ENCODE results near the gene ASB15.
"Not testable (repeated sequence)": the region's sequence is repeated elsewhere in the genome, so short reads cannot be mapped to it uniquely, and the experiment has no call there.

Gene ASB15

DNA sequence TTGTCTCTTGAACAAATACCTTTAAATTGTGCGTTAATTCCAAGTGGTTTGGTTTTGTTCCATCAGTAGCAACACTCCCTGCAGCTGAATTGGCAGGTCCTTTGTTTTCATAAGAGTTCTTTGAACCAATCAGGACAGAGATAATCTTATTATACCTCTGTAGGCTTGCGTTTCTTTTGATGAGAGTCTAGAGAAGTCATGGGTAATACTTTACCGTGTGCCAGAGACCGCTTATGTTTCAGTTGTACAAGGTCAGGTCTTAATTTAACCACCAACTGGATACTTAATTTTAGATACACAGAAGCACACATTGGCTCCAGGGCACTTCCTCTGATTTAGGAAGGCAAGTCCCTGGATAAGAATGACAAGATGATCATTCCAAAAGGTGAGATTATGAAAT, at the start of gene ASB15:
ASB15 (plus strand) TSS at position 292 of the 400 bp plus-strand sequence. CDS start 12,682 bp downstream, outside the sequence.
- DNase-seq, result no peak

DNA sequence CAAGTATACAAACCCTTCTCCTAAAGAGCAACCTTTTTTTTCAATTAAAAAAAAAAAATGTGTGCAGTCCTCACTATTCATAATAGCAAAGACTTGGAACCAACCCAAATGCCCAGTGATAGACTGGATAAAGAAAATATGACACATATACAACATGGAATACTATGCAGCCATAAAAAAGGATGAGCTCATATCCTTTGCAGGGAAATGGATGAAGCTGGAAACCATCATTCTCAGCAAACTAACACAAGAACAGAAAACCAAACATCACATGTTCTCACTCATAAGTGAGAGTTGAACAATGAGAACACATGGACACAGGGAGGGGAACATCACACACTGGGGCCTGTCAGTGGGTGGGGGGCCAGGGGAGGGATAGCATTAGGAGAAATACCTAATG, 49.5 kb upstream of the ASB15 start:
- not testable (repeated sequence) for DNase-seq

DNA sequence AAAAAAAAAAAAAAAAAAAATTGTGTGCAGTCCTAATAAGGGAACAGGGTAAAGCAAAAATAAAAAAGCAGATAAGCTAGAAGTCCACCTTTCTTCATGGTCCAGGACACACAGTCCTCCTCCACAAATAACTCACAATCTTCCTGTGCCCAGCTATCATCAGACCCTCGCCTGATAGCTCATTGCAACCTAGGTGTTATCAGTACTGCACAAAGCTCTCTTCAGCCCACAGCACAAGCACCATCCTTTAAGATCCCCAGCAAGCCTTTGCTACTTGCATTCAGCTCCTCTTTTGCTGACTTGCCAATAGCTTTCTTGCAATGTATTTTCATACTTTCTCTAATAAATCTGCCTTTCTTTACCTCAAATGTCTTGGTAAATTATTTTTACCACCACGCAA, 49.0 kb upstream of the ASB15 start:
- no peak for DNase-seq

DNA sequence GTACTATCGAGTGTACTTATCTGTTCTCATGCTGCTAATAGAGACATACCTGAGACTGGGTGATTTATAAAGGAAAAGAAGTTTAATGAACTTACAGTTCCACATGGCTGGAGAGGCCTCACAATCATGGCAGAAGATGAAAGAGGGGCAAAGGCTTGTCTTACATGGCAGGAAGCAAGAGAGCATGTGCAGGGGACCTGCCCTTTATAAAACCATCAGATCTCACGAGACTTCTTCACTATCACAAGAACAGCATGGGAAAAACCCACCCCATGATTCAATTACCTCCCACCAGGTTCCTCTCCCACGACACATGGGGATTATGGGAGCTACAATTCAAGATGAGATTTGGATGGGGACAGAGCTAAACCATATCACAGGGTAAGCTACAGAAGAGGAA, 48.5 kb upstream of the ASB15 start:
- DNase-seq, result no peak

DNA sequence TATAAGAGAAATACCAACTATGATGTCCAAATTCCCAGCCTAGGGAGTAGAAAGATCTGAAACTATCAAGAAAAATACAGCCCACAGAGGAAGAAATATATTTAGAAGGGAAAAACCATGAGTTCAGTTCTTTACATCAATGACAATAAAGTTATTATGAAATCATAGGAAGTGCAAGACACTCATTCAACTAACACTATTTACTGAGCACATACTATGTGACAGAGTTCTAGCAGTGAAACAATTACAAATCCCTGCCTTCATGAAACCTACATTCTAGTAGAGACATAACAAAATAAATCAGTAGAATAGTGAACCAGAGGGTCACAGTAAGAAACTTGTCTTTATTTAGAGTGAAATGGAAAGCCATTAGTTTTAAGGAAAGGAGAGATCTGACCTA, 46.1 kb upstream of the ASB15 start:
- DNase-seq, result no peak

DNA sequence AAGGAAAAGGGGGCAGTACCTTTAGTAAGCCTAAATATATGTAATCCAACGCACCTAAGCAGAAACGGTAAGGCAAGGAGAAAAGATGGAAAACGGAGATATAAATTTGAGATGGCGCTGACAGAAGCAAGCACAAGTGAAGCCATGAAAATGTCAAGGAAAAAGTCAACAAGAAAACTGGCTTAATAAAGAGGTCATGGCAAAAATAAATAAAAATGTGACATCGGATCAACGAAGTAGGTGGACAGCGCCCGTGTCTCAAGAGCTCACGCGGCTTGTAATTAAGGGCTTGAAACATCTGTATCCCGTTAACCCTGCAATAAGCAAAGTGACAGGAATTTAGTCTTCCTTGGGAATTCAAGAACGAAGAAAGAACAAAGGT, 44.6 kb upstream of the ASB15 start:
- DNase-seq, result no peak

DNA sequence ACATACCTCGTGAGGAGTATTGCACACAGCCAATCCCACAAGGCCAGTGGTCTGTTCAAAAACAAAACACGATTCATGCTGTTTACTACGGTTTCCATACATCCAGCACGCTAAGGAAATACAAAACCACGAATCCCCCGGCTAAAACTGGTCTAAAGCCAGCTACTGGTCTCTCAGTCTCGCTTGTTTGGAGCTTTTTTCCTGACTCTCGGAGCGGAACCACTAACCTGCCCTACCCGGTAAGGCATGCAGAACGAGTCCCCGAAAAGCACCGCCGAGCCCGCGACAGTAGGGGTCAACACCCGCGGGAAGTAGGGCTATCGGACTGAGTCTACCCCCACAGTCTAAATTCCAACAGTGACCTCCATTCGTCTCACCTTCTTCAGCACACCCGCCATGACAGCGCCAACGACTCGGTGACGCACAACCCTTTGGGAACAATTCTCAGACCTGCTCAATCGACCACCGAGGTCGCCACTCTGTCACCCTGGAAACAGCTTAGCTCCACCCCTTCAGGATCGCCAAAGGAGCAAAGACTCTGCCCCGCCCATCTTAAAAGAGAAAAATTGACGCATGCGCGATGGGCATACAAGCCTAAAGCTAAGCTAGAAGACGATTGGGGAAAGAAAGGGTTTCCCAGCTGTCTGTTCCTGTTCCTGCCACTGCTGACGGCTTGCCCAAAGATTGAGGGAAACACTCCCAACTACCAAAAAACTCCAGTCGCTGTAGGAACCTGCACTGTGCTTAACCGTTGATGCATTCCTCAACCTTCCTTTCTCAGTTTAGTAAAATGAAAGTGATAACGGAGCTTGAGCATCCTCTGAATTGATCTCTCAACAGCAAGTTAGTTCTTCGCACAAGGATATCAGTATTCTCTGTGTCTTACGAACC, 44.0 kb upstream of the ASB15 start, which contains the start of gene NDUFA5:
NDUFA5 (minus strand) TSS at position 421 of the 891 bp plus-strand sequence; CDS start at position 398, 23 bp downstream.
- DNase-seq, result peak; percentile 99 to 100

DNA sequence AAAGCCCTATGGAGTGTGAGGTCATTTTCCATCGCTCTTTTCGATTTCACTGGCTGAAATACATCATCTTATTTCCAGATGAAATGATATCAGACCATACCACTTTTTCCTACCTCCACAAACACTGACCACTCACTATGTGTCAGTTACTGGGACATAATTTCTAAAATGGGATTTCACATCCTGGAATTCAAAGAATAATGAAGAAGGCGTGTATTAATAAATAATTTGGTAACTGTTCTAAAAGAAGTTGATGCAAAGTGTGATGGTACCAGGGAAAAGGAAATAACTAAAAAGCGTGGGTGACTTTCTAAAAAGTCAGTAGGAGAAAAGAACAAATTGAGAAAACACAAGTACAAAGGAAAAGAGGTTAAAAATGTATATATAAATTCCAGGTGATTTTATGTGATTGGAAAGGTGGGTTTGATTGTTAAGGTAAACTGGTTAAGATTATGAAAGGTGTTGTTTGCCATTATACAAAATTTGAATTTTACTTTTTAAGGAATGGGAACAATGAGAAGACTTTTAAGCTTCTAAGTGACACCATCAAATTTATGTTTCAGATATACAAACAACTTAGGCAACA, 43.2 kb upstream of the ASB15 start:
- no peak for DNase-seq

DNA sequence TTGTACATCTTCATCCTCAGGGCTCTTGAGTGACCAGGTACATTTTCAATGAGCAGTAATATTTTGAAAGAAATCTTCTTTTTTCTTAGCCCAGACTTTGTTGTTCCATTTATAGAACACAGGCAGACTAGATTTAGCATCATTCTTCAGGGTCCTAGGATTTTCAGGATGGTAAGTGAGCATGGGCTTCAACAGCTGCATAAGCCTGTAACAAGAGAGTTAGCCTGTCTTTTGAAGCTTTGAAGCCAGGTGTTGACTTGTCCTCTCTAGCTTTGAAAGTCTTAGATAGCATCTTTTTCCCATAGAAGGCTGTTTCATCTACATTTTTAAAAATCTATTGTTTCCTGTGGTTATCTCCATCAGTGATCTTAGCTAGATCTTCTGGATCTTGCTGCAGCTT, 39.5 kb upstream of the ASB15 start:
- DNase-seq, result no peak

DNA sequence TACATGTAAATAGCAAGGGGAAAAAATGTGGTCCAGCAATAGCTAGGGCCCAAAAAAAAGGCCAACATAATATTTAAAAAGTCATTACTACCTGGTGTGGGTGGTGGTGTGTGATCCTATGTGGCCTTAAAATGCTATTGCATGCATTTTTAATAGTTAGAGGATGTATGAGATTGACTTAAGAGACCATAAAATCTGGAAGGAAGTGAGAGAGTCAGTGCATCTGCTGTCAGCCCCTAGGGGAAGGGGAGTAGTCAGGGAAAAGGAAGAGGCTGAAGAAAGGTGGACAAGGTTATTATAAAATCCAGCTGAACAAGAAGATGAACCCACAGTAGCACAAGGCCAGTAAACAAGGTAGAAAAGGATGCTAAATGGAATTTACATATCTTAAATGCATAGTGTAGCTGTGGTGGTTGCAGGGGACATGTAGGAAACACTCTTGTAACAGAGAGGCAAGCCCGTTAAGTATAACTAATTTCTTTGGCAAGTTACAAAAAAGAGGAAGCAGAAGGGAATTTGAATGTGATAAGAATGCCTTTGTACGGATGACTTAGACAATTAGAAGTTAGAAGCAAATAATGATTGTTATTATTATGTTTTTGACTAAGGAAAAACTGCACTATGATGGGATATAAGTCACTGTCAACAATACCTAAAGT, 32.1 kb upstream of the ASB15 start:
- peak in 1 of 2 donors; percentile 3 for DNase-seq

DNA sequence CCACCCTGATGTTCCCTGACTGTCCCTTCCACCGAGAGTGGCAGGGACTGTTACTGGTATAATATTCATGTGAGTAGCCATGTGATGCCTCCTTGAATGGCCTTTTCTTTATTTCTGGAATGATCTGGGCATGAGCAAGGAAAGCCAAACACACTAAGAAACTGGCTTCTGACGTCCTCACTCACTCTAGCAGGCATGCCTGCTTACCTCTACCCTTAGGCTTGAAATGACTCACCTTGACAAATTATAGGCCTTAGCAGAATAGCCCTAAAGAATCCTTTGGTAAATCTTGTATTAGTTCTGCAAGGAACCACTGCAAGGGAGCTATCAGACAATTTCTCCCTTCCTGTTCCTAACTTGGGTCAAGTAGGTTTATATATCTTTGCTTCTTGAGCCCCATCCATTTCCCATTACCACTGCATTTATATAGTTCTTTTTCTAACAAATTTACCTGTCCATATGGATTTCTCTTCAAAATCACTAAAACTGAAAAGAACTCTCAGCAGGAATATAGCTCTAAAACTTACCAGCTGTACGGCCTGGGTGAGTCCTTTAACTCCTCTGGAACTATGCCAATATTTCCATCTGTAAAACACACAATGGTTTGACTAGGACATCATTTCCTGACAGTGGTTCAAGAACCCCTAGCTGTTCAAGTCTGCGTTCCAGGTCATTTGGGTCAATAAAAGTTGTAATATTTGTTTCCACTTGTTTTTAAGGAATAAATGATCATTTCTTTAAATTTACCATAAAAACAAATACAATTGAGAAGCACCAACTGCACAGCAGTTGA, 31.0 kb upstream of the ASB15 start:
- DNase-seq, result no peak

DNA sequence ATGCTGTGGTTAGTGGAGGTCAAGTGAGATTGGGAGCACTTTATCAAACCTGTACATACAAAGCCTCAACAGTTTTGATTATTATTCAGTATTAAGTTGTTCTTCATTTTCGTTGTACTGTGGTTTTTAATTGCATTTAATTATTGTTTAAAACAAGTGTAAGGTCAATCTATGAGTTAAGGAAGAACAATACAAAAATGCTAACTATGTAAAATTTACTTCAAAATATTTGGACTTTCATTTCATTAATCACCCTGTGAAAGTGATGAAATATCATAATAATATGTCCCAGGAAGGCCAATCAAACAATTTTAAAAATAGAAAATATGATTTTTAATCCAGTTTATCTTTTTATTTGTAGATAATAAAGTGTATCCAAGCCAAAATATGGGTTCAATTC, 30.4 kb upstream of the ASB15 start:
- DNase-seq, result no peak

DNA sequence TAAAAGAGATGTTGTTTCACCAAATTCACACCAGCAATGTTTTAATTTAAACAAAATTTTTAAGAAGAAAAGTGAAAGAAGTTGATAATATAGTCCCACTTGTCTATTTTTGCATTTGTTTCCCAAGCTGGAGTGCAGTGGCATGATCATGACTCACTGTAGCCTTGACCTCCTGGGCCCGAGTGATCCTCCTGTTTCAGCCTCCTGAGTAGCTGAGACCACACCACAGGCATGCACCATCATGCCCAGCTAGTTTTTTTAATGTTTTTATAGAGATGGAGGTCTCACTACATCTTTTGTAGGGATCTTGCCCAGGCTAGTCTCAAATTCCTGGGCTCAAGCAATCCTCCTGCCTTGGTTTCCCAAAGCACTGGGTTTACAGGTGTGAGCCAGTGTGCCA, 29.9 kb upstream of the ASB15 start:
- DNase-seq, result no peak

DNA sequence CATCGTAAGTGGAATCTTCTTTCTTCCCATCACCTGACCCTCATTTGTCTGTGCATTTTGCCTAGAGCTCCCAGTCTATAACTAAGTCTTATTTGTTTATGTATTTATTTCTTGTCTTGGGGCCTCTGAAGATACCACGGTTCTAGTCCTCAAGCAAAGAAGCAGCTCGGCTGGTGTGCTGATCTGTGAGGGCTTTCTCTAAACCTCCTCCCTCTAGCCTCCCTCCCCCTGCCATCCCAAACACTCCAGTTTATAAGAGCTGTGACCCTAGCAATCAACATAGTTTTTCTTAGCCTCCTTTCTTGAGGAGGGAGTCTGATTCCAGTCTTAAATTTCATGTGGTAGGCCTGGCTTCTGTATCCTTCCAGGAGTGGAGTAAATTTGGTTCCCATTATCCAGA, 28.3 kb upstream of the ASB15 start:
- no peak for DNase-seq

DNA sequence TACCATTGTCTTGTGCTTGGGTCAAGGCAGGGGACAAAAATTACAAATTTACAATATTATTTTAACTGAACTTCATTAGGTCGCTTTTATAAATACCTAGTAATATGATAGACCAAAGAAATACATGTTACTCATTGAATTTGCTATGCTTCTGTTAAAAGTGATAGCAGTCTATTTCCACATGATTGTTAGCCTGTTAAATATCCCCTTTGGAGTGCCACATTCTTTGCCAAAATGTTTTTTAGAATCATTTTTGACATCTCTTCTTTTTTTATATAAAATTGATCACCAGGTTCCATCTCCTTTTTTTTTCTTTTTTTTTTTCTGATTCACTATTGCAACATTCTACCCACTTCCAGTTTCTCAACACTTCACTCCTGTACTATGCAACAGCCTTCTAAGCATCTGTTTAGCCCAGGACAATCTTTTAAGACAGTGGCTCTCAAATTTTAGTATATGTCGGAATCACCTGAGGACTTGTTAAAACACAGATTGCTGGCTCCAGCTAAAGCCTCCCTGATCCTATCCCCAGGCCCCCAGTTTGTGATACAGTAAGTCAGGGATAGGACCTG, 27.6 kb upstream of the ASB15 start:
- DNase-seq, result no peak

DNA sequence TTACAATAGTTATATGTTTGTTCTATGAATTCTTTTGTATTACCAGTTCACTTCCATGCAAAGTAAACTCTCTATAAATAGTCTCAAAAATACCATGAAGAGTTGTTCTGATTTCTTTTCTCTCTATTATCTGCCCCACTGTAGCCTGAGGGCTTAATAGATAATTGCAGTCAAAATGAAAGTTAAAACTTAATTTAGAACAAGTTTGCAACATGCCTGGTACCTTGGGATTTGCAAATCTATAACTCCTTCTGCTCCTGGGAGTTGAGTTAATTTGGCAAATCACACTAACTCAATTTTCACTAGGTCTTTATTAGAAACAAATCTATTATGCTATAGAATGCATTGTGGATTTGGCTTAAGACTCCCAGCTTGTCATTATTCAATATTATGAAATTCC, 22.2 kb upstream of the ASB15 start:
- no peak for DNase-seq

DNA sequence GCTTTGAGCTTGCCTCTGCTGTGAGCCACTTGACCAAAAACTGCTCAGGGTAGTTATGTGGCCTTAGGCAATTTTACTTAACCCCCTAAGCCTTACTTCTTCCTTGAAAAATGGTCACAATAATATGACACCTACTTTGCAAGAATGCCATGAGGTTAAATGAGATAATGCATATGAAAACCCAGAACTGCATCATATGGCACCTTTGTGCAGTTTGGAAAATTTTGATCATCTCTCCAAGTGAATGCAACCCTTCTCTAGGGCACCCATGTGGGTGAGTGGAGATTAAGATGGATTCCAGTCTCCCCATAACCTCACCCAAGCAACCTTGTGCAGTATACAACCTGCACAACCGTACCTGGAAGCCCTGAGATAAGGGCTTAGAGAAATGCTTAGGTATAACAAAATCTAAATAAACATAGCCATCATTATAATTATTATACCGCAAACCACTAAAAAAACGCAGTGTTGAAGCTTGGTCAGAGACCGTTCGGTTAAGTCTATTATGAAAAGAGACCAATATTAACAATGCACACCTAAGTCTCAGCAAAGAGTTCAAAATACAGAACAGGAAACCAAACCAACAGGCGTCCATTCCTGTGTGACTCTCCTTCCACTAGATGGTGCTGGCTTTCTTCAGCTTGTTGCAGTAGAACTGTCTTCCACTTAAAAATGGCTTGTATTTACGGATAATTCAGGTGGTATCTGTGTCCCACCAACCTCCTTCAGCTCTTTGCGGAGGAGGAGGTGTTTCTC, 21.0 kb upstream of the ASB15 start:
- DNase-seq, result peak; percentile 7

DNA sequence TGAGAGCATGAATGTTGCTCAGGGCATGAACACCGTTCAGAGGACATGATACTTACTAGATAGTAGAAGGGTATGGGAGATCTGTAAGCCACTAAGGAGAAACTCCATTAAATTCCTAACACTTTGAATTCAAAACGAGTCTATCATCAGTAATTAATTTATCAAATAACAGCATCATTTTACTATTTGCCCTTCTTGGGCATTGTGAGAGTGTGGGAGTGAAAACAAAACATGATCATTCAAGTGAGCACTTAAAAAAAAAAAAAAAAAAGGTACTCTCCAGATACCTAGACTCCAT, 20.5 kb upstream of the ASB15 start:
- no peak for DNase-seq

DNA sequence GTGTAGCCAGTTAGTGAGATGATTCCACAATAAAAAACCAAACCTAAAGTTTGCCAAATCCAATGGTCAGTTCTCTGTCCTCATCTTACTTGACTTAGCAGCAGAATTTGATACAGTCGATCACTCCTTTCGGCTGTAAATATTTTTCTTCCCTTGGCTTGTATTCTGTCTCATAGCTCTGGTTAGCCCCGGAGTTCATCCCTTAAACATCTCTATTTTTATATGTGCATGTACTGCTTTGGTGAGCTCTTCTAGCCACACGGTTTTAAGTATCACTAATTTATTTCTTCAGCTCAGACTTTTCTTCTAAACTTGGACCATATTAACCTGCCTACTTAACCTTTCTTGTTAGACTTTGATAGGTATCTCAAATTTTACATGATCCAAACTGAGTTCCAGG, 17.8 kb upstream of the ASB15 start:
- DNase-seq, result no peak

DNA sequence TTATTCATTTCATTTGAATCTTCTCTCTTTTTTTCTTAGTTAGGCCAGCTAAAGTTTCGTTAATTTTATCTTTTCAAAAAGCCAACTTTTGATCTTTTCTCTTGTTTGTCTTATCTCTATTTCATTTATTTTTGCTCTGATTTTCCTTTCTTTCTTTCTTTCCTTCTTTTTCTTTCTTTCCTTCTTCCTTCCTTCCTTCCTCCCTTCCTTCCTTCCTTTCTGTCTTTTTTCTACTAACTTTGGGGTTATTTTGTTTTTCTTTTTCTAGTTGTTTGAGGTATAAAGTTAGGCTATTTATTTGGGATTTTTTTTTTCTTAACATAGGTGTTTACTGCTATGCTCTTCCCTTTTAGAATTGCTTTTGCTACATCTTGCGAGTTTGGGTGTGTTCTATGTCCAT, 13.2 kb upstream of the ASB15 start:
- DNase-seq, result no peak

DNA sequence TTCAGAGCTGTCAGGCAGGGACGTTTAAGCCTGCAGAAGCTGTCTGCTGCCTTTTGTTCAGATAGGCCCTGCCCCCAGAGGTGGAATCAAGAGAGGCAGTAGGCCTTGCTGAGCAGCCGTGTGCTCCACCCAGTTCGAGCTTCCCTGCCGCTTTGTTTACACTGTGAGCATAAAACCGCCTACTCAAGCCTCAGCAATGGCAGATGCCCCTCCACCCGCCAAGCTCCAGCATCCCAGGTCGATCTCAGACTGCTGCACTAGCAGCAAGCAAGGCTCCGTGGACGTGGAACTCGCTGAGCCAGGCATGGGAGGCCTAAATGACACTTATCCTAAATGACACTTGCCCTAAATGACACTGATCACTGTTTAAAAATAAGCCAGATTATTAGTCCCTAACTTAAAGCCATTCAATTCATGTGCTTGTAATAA, 6.8 kb upstream of the ASB15 start:
- DNase-seq, result no peak

DNA sequence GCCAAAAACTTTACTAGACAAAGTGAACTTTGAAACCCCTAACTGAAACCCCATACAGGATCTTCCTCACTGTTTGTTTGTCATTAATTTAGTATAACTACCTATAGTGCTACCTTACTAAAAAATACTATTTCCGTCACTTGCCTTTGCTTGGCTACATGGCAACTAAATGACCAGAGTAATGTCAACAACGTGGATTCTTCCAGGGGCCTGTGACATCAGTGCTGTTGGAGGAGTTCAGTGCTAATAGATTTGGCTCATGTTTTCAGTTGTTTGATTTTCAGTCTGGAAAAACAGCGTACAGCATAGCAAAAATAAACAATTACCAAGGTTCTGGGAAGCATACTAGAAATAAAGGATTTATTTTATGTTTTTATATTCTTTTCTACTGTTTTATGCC, 3.0 kb upstream of the ASB15 start:
- DNase-seq, result no peak
